HG03064 (cell line): ENCODE data around the gene SLC27A3.
"Not testable (repeated sequence)": the region's sequence is repeated elsewhere in the genome, so short reads cannot be mapped to it uniquely, and the experiment has no call there.

Experiments used
- ATAC-seq: cut with Tn5 transposase; IDR thresholded peaks from one replicate; pipeline ENCODE4 v1.9.1; 2021; ENCODE audit warnings: low read depth; ENCODE audit not compliant: unreplicated experiment

Gene SLC27A3

DNA sequence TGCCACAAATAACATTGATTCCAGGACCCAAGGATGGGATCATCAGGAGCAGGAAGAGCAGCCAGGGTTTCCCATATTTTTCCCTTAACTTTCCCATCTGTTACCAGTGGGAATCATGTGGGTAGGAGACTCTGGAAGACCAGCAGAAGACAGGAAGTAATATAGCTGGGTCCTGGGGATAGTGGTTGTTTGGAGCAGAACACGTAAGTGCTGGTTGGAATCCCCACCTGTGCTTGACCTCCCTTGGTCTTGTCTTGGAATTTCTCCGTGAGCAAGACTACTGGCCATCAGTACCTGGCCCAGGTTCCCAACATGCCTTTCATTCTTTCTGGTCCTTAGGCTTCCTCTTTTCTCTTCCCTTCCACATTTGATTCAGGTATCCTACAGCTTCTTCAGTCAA, 20.9 kb upstream of the SLC27A3 start:
- no peak for ATAC-seq

DNA sequence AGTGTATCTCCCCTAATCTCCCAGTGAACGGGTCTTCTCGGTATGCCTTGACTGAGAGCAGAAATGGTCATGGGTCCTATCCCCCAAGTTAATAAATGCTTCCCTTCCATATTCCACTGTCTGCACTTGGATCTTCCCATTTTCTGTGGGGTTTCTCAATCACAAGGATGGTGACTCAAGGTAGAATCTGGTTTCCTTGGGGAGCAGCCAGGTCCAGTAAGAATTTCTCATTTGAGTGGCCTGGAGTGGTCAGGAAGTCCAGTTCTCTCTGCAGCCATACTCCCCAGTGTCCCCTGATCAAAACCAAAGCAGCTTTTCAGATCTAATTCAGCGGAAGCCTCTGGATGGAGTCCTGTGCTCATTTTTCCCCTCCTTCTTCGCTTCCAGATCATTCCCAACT, 14.8 kb upstream of the SLC27A3 start:
- no peak for ATAC-seq

- no peak for ATAC-seq
Observed at GRCh38 chr1:153763365-153764225, 11.6 kb upstream of the SLC27A3 start.

DNA sequence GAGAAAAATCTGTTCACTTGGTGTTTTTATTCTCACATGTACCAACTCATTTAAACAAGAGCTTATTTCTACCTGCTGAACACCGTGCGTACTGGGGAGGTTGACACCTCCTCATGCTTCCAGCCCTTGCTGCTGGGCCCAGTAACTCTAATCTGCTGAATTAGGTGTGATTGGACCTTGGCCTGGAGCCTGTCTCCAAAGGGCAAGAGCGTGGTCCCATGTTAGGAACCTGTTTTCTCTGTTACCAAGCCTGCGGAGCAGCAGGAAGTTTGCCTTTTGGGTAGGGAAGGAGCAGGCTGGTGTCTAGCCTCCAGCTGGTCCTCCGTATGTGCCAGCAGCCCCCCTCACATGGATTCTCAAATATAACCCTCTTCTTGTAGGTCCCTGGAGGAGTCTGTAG, 10.9 kb upstream of the SLC27A3 start:
- ATAC-seq: no peak

DNA sequence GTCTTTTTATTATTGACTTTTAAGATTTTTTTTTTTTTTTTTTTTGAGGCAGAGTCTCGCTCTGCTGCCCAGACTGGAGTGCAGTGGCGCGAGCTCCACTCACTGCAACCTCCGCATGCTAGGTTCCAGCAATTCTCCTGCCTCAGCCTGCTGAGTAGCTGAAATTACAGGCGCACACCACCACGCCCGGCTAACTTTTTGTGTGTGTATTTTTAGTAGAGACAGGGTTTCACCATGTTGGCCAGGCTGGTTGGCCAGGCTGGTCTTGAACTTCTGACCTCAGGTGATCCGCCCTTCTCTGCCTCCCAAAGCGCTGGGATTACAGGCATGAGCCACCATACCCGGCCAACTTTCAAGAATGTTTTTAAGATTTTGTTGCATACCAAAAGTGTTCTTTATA, 8.5 kb upstream of the SLC27A3 start:
- ATAC-seq: not testable (repeated sequence)

DNA sequence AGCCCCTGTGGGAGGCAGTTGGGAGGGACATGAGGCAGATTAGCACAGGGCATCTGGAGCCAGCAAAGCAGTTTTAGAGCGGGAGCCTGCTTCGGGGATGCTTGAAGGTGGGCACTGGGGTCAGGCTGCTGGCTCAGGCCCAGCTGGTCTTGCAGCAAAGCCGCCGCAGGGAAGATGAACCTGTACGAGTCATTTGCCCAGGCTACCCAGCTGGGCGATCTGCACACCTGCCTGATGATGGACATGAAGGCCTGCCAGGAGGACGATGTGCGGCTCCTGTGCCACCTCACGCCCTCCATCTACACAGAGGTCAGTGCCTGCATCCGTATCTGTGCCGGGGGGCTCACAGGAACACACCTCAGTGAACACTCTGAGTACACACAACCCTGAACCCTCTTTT, 7.7 kb upstream of the SLC27A3 start:
- ATAC-seq: no peak

GRCh38 chr1:153768316-153769181, 6.7 kb upstream of the SLC27A3 start:
- ATAC-seq: no peak

DNA sequence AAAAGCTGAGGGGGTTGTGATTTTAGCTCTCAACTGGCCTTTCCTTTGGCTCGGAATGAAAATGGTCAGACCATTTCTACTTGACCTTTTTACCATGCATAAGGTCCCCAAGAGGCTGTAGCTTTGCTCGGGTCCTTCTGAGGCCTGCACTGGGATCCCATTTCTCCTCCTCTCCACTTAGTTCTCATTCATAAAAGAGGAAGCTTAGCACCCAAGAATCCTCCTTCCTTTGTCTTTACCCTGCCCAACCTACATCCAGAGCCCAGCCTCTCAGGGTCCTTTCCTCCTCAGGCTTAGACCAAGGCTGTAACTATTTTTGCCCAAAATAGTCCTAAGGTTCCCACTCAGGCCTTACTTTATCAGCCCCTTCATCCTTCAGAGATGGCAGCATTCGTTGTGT, 6.0 kb upstream of the SLC27A3 start:
- ATAC-seq: no peak

DNA sequence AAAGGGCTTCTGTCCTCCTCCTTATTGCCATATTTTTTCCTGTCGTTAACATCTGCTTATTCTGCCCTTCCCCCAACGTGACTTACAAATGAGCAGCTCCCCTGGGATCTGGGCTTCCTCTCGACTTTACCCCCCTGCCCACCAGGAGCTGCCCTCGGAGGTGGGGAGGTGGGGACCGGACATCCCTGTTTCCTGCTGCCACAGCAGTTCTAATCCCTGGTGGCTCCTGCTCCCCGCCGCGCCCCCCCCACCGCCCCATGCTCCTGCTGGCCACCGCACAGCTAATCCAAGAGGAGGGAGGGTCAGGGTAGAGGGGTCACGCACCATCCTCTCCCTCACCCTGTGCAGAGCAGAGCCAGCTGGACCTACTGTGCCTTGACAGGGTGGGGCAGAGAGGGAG, 4.4 kb upstream of the SLC27A3 start:
- ATAC-seq: no peak

- no peak for ATAC-seq
Observed at GRCh38 chr1:153771261-153771660, 3.9 kb upstream of the SLC27A3 start.

GRCh38 chr1:153771841-153772593, 3.2 kb upstream of the SLC27A3 start:
- ATAC-seq: no peak

DNA sequence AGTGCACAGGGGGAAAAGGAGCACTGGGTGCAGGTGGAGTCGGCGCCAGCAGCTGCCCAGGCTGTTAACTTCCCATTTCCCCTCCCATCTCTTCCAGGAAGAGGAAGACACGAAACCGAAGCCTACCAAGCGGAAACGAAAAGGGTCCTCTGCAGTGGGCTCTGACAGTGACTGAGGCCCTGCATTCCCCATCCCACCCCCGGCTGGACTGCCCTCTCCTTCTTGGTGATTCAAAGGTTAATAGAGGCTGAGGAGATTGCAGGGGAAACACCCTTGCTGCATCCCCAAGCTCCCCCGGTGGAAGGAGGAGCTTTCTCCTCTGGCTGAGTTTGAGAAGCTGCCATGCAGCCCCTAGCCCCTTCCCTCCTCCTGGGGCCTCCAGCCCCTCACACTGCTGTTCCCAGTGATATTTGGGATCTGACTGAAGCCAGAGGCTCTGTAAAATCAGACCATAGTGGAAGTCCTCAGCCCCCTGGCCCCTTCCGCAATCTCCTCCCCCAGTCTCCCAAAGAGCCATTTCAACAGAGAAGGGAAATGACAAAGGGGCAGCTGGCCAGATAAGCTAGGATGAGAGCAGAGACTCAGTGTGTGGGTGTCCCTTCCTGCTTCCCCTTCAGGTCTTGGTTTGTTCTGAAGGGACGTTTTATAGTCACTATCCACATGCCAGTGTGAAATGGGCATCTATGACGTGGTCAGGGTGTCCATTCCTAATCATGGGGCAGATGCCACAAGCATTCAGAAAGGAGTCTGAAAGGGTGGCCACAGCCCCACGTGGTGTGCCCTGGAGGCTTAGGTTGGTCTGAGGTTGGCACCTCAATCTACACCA, 1.9 kb upstream of the SLC27A3 start:
- ATAC-seq: no peak

DNA sequence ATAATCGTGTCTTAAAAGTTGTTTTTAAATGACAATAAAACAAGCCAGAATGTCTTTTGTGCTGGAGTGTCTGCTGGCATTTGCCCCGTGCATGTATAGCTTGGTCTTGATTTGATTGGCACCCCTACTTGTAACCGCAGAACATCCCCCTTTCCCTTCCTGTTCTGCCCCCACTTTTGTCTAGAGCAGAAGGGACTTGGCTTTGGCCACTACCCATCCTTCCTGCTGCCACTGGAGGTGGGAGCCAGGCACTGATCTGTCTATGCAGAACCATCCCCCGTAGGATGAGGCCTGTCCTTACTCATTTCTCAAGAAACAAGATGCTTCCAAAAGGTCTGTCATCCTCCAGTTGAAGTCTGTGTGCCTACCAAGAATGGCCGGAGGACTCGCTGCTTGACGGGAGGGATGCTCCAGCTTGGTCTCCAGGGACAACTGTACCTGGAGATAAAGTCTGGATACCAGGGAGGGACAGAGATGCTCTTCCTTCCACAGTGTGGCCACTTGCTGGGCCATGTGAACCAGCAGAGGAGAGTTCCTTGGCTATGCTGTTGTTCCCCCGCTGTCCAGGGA, 1.1 kb upstream of the SLC27A3 start:
- no peak for ATAC-seq

GRCh38 chr1:153775458-153776327, 486 bp downstream of the SLC27A3 start:
- ATAC-seq: peak; percentile 49

GRCh38 chr1:153776352-153776751, 1.1 kb downstream of the SLC27A3 start:
- ATAC-seq: no peak

DNA sequence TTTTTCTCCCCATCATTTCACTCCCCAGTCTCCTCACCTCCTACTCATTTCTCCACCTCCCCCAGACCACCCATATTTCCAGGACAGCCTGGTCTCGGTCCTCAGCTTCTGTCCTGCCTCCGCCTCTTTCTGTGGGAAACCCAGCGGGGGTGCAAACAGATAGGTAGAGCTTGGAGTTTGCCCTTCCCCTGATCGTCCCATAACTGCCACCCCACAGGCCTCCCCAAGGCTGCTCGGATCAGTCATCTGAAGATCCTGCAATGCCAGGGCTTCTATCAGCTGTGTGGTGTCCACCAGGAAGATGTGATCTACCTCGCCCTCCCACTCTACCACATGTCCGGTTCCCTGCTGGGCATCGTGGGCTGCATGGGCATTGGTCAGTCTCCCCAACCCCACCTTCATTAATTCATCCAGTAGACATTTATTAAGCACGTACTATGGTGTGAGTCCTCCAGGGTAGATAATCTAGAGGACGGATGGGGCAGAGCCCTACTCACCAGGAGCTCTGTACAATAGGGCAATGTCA, 1.7 kb downstream of the SLC27A3 start:
- ATAC-seq: no peak

DNA sequence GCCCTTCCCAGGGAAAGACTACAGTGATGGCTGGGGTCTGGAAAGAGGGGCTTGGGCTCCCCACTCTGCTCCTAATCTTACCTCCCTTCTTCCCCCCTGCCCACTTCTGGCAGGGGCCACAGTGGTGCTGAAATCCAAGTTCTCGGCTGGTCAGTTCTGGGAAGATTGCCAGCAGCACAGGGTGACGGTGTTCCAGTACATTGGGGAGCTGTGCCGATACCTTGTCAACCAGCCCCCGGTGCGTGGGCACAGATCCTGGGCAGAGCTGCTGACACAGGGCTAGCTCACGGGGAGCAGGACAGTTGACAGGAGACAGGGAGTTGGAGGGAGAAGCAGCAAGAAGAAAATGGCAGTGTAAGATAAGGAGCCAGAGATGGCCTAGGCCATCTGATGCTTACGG, 2.4 kb downstream of the SLC27A3 start:
- no peak for ATAC-seq

GRCh38 chr1:153778051-153778823, 3.0 kb downstream of the SLC27A3 start:
- no peak for ATAC-seq
